ENCODE results near the gene PTPRM. TPM values are rescaled to one million over a fixed set of nuclear protein-coding genes. Genes with fewer than 3 reads are reported as not detected.

The PTPRM gene
- total RNA-seq, 1 donor from 2014 or later, result 133 TPM

DNA sequence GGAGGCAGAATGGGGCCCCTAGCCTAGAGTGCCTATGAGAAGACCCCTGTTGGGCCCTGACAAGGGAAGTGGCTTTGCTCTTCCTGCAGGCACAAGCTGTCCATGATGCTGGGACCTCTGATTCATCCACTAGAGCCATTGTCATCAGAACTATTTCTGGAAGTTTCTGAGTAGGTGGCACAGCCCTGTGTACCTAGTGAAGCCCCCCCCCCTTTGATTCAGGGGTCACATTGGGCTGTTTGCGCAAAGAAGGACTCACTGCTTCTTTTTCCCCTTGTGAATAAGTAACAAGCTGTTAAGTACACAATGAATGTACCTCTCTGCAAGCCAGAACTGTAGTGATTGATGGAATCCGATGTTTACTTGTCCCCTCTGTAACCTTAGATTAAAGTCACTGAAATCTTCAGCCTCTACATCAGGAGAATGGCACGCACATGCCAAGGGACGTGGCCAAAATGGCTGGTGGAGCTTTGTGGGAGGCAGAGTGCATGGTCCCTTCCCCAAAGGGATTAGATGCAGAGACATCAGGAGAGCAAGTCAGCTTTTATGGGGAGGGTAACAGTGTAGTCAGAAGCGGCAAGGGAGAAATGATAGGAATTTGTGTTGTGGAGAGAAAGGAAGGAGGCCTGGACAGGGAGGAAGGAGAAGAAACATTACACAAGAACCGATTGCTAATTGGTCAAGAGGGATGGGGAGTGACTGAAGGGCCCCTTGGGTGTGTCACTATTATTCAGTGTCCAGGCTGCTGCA lies 774.5 kb downstream of the PTPRM start:
- DNase-seq (ENCODE audit: low spot score), result no peak

DNA sequence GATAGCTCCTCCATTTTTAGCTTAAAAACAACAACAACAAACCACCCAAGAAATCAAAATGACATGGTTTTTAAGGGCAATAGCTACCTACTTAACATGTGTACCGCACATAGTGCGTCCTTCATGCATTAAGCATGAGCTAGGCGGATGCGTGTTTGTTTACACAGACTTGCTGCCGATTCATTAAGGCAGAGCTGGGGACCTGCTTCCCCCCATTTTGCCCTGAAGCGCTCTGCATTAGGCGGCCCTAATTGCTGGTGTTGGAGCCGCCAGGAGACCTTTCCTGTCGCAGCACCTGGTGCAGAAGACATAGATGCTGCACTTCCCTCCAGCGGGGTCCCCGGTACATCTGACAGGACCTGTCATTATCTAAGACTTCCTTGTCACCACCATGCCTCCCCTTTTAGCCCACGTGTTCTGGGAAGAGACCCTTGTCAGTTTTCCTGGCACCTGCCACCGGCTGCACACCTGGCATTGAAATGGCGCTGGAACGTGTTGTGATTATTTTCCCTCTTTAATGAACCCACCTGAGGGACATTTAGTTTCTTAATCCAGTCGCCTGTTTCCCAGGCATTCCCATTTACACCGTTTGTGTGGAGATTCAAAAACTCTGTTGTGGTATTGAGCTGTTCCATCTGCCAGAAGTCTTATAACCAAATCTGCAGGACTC lies 781.1 kb downstream of the PTPRM start:
- no peak for DNase-seq (ENCODE audit: low spot score)

DNA sequence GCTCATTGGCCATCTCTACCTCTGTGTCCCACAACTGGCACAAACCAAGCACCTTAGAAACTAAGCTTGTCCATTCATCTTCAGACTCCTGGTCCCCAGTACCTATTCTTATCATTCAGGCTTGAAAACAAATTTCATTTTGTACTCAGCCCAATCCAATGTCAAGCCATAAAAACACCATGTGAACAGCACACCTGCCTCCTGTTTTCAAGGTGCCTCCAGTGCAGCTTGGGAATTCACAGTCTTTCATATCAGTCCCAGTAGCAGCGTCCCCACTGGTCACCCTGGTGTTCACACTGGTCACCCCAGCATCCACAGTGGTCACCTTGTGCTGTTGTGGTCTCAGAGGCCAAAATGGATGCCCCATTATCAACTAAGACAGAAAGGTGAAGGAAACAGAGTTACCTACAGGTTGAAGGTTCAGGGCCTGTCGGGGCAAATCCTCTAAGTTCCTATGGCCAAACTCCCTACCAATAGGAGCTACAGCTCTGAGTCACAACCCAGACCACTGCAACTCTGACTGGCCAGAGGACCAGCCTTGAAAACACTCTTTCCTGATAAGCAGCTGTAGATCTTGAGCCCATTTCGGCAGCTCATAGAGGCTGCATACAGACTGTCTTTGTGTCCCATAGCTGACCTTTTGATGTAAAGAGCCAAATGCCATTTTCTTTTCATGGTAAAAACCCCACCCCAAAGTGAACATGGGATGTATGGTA lies 782.6 kb downstream of the PTPRM start:
- DNase-seq (ENCODE audit: low spot score), result no peak

- DNase-seq (ENCODE audit: low spot score), result no peak
These were observed 783.5 kb downstream of the PTPRM start for GRCh38 chr18:8350628-8351027.

DNA sequence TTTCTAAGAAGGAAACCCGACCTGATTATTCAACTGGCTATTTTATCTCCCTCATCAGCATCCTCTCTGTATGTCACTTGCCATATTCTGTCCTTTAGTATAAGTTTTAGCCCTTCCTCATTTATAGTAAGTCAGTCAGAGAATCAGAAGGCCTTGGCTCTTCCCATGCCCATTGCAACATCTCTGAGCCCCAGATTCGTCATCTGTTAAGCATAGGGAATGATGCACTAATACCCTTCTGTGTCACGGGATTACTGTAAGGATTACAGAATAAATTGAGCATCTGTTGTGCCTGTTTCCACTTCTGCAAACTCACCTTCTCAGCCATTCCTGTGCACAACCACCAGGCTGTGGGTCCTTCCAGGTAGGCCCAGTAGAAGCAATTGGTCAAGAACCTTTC lies 784.0 kb downstream of the PTPRM start:
- DNase-seq (ENCODE audit: low spot score), result no peak

DNA sequence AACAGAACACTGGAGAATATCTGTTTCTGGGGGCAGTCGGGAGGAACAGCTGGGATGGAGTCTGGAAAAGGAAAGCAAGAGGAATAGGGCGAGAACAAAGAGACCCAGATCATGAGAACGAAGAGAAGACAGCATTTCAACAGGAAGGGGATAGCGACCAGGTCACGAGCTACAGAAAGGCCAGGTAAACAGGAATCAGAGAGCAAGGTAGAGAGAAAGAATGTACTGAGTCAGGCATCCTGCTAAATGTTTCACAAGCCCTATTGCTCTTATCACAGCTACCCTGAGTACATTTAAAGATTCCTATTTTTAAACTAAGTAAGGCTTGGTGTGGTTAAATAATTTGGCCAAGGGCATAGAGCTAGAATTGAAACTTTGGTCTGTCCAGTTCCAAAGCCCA lies 787.2 kb downstream of the PTPRM start:
- DNase-seq (ENCODE audit: low spot score), result no peak

DNA sequence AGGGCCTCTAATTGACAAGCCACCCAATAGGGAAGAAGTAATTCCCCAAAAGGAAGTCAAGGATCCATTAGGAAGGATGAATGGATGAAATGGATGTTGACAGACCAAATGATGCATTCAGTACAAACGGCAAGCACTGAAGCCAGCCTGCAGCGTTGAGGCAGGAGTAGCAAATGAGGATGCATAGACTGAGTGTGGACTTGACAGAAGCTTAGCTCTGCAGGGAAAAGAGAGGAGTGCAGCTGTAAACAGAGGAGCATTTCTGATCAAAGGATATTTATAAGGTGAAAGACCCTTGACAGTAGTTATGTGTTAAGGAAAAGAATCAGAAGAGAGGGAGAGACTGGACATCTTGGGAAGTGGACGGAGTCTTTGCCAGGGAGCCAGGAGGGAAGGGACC lies 788.9 kb downstream of the PTPRM start:
- DNase-seq (ENCODE audit: low spot score), result no peak

GRCh38 chr18:8357320-8357719 lies 790.2 kb downstream of the PTPRM start:
- no peak for DNase-seq (ENCODE audit: low spot score)

- DNase-seq (ENCODE audit: low spot score), result no peak
These were observed 791.1 kb downstream of the PTPRM start for GRCh38 chr18:8358033-8358765.

DNA sequence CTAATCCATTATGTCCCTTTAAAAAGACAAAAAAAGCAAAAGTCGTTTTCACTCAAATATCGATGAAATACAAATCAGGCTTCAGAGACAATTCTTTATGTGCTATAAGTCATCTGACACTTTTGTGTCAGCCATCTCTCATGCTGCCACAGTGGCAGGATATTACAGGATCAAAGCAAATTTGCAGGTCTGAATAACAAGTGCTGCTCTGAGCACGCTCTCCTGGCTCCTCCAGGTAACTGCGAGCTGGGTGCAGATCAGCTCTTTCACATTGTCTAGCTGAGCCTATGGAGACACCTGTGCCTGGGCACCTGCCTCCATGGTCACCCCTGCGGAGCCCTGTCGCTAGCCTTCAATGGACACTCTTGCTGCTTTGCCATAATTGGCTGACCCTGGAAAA lies 792.0 kb downstream of the PTPRM start:
- DNase-seq (ENCODE audit: low spot score), result no peak

DNA sequence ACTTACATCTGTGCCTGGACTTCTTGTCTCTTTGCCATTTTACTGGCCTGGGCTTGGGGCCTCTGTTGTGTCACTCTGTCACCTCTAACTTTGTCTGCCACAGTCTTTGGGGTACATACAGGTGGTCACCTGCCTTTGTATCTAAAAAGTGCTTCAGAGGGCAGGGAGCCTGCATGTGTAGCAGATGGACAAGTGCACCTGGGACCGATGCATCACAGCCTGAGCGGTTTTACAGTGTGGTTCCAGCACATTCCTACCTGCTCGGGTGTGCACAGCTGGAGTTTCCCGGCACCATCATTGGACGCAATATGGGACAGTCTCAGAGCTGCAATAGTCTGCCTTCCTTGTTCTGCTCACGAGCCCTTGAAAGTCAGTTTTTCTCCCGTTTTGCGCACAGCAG lies 792.4 kb downstream of the PTPRM start:
- DNase-seq (ENCODE audit: low spot score), result no peak

DNA sequence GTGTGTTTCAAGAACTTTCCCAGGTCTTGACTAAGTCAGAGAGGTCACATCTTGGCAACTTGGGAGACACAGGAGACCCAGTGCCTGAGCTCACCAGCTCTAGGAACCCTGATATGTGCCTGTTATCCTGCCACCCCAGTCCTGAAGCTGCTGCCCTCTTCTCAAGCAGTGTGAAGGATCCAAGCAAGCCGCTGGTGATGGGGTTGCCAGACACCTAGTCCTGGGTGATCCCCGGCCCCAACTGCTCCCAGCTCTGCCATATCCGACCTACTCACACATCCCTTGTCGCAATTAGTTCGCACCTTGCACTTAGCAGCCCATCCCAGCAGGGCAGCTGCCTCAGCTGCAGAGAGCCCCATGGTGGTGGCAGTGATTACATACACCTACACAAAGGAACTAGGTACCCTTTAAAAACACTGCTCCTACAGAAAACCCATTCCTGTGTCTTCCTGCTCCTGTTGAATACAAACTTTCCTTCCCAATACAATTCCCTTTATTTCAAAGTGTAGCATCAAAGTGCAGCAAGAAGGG lies 794.9 kb downstream of the PTPRM start:
- DNase-seq (ENCODE audit: low spot score), result no peak

GRCh38 chr18:8362863-8363262 lies 795.7 kb downstream of the PTPRM start:
- no peak for DNase-seq (ENCODE audit: low spot score)

DNA sequence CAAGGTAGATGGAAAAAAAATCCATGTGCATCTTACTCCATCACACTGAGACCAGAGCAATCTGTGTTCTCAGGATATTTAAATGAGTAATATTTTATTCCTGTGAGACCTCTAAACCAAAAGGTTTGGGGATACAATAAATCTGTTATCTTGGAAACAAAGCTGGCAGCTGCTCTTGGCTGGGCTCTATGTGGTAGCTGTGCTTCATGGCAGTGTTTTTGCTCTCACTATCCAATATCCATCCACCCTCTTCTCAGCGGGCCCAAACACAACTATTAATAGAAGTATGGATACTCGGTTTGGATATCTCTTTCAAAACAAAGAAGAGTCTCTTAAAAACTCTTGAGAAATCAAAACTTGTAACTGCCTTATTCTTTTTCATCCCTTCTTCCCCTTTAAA lies 797.3 kb downstream of the PTPRM start:
- DNase-seq (ENCODE audit: low spot score), result no peak

- DNase-seq (ENCODE audit: low spot score), result no peak
These were observed 797.9 kb downstream of the PTPRM start for GRCh38 chr18:8365006-8365405.

DNA sequence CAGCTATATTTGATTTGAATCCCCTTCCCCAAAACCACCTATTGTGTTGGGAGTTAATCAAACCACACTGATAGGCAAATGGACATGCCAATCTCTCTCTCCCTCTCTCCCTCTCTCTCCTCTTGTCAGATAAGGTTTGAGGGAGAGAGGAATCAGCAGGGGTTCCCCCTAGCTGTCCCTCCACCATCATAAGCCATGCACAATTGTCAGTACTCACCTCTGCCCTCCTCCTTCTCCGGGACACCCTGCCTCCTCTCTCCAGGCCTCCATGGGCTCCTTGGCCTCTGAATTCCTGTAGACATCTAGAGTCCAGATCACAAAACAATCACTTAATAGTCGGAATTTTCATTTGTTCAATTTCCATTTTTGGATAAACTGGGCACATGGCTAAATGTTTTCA lies 798.4 kb downstream of the PTPRM start:
- no peak for DNase-seq (ENCODE audit: low spot score)

DNA sequence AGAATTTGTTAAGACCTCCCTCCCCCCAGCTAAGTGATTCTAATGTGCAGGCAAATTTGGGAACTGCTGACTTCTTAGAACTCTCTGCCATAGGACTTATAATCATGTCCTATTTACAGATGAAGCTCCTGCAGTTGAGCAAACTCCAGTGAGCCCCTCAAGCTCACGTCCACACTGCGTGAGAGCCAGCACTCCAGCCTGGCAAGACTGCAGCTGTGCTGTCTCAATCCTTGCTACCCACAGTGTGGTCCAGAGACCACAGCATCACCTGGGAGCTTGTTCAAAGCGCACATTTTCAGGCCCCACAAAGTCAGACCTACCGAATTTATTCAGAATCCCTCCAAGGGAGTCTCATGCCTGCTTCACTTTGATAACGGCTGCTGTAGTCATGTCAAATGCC lies 799.0 kb downstream of the PTPRM start:
- DNase-seq (ENCODE audit: low spot score), result no peak

- DNase-seq (ENCODE audit: low spot score), result no peak
These were observed 799.5 kb downstream of the PTPRM start for GRCh38 chr18:8366656-8367055.

- no peak for DNase-seq (ENCODE audit: low spot score)
These were observed 800.3 kb downstream of the PTPRM start for GRCh38 chr18:8367217-8367988.

GRCh38 chr18:8368512-8369217 lies 801.5 kb downstream of the PTPRM start:
- no peak for DNase-seq (ENCODE audit: low spot score)
